Fibroblast of lung (primary cell): Measurements from ENCODE around the gene ZNF469. TPM values are rescaled to one million over a fixed set of nuclear protein-coding genes. Genes with fewer than 3 reads are reported as not detected.

Source experiments
- DNase-seq, 2 donors: peaks; one replicate each; pipeline versions ENCODE4 v3.0.0 to v3.0.0-alpha.2; 2010; ENCODE audit warnings: low read depth in 2 of 2
- H2AFZ ChIP-seq: 2 replicates; pipeline ENCODE4 v1.5.1; 2012; ENCODE audit warnings: low read length, control low read depth, inconsistent platforms
- H3K27ac ChIP-seq: 2 replicates; pipeline ENCODE4 v1.5.1; 2011; ENCODE audit warnings: low read length, control low read depth; ENCODE audit not compliant: insufficient read depth
- H3K27me3 ChIP-seq: 2 replicates; pipeline ENCODE4 v1.5.1; 2011; ENCODE audit warnings: mild to moderate bottlenecking, low read length; ENCODE audit not compliant: control insufficient read depth, insufficient read depth
- H3K36me3 ChIP-seq: 2 replicates; pipeline ENCODE4 v1.5.1; 2011; ENCODE audit warnings: low read length; ENCODE audit not compliant: control insufficient read depth, insufficient read depth
- H3K4me1 ChIP-seq: 2 replicates; pipeline ENCODE4 v1.5.1; 2011; ENCODE audit warnings: low read length; ENCODE audit not compliant: control insufficient read depth, insufficient read depth; ENCODE audit errors: extremely low read depth
- H3K4me2 ChIP-seq: 2 replicates; pipeline ENCODE4 v1.5.1; 2011; ENCODE audit warnings: low read length, control low read depth; ENCODE audit not compliant: insufficient read depth; ENCODE audit errors: extremely low read depth
- H3K4me3 ChIP-seq, 4 experiments: fragments of 200-600 bp in 1 of 4; sonication (generic) in 1 of 4; replicated peaks in 1 of 4; 2 replicates each; pipeline ENCODE4 v1.5.1; 2011 to 2016; ENCODE audit warnings: low read length in 4 of 4, low read depth in 3 of 4, mild to moderate bottlenecking in 3 of 4, control low read depth in 2 of 4, inconsistent platforms in 1 of 4, mixed read lengths in 1 of 4; ENCODE audit not compliant: insufficient read depth in 1 of 4; ENCODE audit errors: control extremely low read depth in 1 of 4
- H3K79me2 ChIP-seq: 2 replicates; pipeline ENCODE4 v1.5.1; 2012; ENCODE audit warnings: mild to moderate bottlenecking, low read length, inconsistent platforms; ENCODE audit not compliant: control insufficient read depth, insufficient read depth
- H3K9ac ChIP-seq: 2 replicates; pipeline ENCODE4 v1.5.1; 2011; ENCODE audit warnings: mild to moderate bottlenecking, low read length, control low read depth; ENCODE audit not compliant: insufficient read depth
- H3K9me3 ChIP-seq: 2 replicates; pipeline ENCODE4 v1.5.1; 2012; ENCODE audit warnings: low read depth, low read length; ENCODE audit not compliant: control insufficient read depth, insufficient read depth
- H4K20me1 ChIP-seq: 2 replicates; pipeline ENCODE4 v1.5.1; 2011; ENCODE audit warnings: low read length; ENCODE audit not compliant: control insufficient read depth, insufficient read depth; ENCODE audit errors: extremely low read depth
- EZH2 ChIP-seq: IDR thresholded peaks from 2 replicates; pipeline ENCODE4 v1.5.1; 2012; ENCODE audit warnings: low read length, control low read depth, mild to moderate bottlenecking; ENCODE audit errors: missing control alignments
- polyA plus RNA-seq, 2 donors: library from polyadenylated mRNA; depleted of rRNA in 1 of 2; stranded (reverse) in 1 of 2; unstranded in 1 of 2; fragments of >200 nt; gene quantifications; 2 replicates each; pipeline ENCODE4 v1.2.1, GENCODE V29; 2011 to 2012; ENCODE audit warnings: missing spikeins in 1 of 2
- total RNA-seq: library from RNA; depleted of rRNA; stranded (reverse); fragments of >200 nt; gene quantifications from 2 replicates; pipeline ENCODE4 v1.2.1, GENCODE V29; 2014
- TF ChIP-seq, protein P1 (sequence below), 2 donors: IDR thresholded peaks in 1 of 2; conservative IDR thresholded peaks in 1 of 2; 1 replicate in 1 of 2; 2 replicates in 1 of 2; pipeline ENCODE4 v1.5.1; 2011 to 2012; ENCODE audit warnings: low read length in 2 of 2, control low read depth in 1 of 2, inconsistent platforms in 1 of 2, low read depth in 1 of 2, mild to moderate bottlenecking in 1 of 2

Gene ZNF469
- total and polyA plus RNA-seq, 2 donors (not counting 1 experiment from before 2014, with no cell fraction given), result 0.82 to 1.5 TPM

DNA sequence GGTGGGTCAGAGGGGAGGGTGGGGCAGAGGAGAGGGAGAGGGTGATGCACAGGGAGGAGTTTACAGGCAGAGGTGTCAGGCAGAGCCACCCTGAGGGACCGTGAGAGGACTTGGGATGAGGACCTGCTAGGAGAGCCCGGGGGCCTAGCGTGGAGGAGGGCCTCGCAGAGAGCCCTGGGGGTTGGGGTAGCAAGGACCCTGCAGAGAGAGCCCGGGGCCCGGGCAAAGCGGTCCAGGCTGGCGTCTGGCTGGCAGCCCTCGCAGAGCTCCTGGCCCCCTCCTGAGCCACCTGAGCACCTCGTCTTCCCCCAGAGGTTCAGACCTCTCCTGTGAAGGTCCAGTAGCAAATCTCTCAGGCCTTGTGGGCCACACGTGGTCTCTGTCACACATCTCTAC, 42.0 kb upstream of the ZNF469 start:
- Histone ChIP-seq H3K4me3 (no peak overlapping the region), H3K27ac (no peak overlapping the region), H2AFZ (no peak overlapping the region), H3K9me3 (no peaks in the 10 kb centered on the region), H4K20me1 (no peaks in the 10 kb centered on the region), H3K36me3 (no peaks in the 10 kb centered on the region), H3K4me1 (no peaks in the 10 kb centered on the region), H3K79me2 (no peaks in the 10 kb centered on the region), H3K27me3 (no peaks in the 10 kb centered on the region), H3K4me2 (no peak overlapping the region), H3K9ac (no peak overlapping the region)
- TF ChIP-seq, protein P1, sequence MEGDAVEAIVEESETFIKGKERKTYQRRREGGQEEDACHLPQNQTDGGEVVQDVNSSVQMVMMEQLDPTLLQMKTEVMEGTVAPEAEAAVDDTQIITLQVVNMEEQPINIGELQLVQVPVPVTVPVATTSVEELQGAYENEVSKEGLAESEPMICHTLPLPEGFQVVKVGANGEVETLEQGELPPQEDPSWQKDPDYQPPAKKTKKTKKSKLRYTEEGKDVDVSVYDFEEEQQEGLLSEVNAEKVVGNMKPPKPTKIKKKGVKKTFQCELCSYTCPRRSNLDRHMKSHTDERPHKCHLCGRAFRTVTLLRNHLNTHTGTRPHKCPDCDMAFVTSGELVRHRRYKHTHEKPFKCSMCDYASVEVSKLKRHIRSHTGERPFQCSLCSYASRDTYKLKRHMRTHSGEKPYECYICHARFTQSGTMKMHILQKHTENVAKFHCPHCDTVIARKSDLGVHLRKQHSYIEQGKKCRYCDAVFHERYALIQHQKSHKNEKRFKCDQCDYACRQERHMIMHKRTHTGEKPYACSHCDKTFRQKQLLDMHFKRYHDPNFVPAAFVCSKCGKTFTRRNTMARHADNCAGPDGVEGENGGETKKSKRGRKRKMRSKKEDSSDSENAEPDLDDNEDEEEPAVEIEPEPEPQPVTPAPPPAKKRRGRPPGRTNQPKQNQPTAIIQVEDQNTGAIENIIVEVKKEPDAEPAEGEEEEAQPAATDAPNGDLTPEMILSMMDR (conservative IDR thresholded peaks at IDR 0.05 in 1 of 2, IDR thresholded peaks at IDR 0.05 in 1 of 2; ENCODE audit: low read depth in 1 of 2, low read length in 2 of 2), result no peak
- TF ChIP-seq EZH2, result no peak
- no peak for DNase-seq

DNA sequence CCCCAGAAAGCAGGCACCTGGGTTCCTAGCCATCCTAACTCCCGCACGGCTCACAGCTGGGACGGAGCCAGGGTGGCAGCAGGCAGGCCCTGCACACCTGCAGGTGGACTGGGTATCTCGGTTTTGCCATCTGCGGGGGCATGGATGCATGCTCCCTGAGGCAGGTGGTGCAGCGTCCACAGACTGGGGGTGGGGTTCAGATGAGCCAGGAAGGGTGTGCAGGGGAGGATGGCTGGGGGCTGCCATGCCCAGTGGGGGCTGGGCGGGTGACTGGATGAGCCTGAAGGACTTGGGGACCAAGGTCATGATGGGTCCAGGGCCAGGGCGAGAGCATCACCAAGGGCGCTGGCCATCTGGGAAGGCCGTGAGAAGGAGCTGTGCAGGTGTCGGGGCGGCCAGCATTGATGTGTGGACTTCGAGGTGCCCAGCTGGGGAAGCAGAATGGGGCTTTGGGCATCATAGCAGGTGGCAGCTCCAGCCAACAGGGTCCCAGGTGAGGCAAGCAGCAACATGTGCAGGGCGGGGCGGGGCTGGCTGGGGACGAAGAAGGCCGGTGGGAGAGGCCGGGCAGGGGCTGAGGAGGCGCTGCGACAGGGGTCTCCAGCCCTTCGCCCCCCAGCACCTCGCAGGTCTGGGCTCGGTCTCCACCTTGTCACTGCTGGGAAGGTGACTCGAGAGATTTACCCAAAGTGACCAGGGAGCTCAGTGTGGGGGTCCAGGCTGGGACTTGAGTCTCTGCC, 41.0 kb upstream of the ZNF469 start:
- no peak for DNase-seq
- Histone ChIP-seq H3K27ac (no peak overlapping the region), H3K4me1 (no peaks in the 10 kb centered on the region), H3K9me3 (no peaks in the 10 kb centered on the region), H4K20me1 (no peaks in the 10 kb centered on the region), H3K4me2 (no peak overlapping the region), H2AFZ (no peak overlapping the region), H3K79me2 (no peaks in the 10 kb centered on the region), H3K9ac (no peak overlapping the region), H3K36me3 (no peaks in the 10 kb centered on the region), H3K27me3 (no peaks in the 10 kb centered on the region), H3K4me3 (no peak overlapping the region)
- TF ChIP-seq, protein P1 (conservative IDR thresholded peaks at IDR 0.05 in 1 of 2, IDR thresholded peaks at IDR 0.05 in 1 of 2; ENCODE audit: low read depth in 1 of 2, low read length in 2 of 2), result no peak
- TF ChIP-seq EZH2, result no peak

DNA sequence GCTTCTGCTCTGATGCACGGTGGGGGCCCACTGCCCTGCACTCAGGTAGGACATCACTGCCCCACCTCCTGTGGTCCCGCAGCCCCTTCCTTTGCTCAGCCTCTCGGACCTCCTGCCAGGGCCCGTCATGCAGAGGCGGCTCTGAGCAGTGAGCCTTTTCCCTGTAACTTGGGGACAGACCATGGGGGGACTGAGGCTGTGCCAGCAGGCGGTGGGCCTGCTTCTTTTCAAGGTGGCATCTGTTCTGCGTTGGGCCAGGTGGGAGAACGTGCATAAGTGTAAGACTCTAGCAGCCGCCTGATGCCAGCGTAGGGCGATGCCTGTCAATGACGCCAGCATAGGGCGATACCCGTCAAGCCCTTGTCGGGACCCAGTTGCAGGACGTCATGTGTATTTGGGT, 40.3 kb upstream of the ZNF469 start:
- H3K9ac ChIP-seq, result no peak overlapping the region

More for the DNA sequence above, 40.3 kb upstream of the ZNF469 start:
- no peak for TF ChIP-seq EZH2
- TF ChIP-seq, protein P1 (conservative IDR thresholded peaks at IDR 0.05 in 1 of 2, IDR thresholded peaks at IDR 0.05 in 1 of 2; ENCODE audit: low read depth in 1 of 2, low read length in 2 of 2), result no peak
- DNase-seq, result no peak
- no peak overlapping the region for H2AFZ ChIP-seq
- no peaks in the 10 kb centered on the region for H3K4me1 ChIP-seq
- no peak overlapping the region for H3K27ac ChIP-seq
- H3K27me3 ChIP-seq, result no peaks in the 10 kb centered on the region
- no peaks in the 10 kb centered on the region for H3K36me3 ChIP-seq
- no peaks in the 10 kb centered on the region for H4K20me1 ChIP-seq
- no peak overlapping the region for H3K4me2 ChIP-seq
- no peak overlapping the region for H3K4me3 ChIP-seq
- H3K79me2 ChIP-seq, result no peaks in the 10 kb centered on the region
- H3K9me3 ChIP-seq, result no peaks in the 10 kb centered on the region
